OCI-LY1 (cell line): ENCODE data around the gene LPGAT1.

ENCODE experiments used
- H2AFZ ChIP-seq: fragments of 200-600 bp; sonication (generic), shearing (Covaris generic); 2 replicates; pipeline ENCODE4 v1.6.0; 2014; ENCODE audit warnings: antibody characterized with exemption, mild to moderate bottlenecking, low read length
- H3F3A ChIP-seq: fragments of 200-600 bp; sonication (generic), shearing (Covaris generic); 2 replicates; pipeline ENCODE4 v1.6.0; 2014; ENCODE audit warnings: mild to moderate bottlenecking, antibody characterized with exemption, low read length, moderate library complexity; ENCODE audit not compliant: insufficient read depth
- H3K27ac ChIP-seq: fragments of 200-600 bp; sonication (generic); 2 replicates; pipeline ENCODE4 v1.5.1; 2014; ENCODE audit warnings: low read length, mixed run types, mild to moderate bottlenecking, low read depth; ENCODE audit not compliant: poor library complexity, severe bottlenecking
- H3K27me3 ChIP-seq: fragments of 200-600 bp; sonication (generic); 2 replicates; pipeline ENCODE4 v1.6.0; 2014; ENCODE audit warnings: antibody characterized with exemption, mild to moderate bottlenecking, low read length, moderate library complexity; ENCODE audit not compliant: insufficient read depth
- H3K36me3 ChIP-seq: fragments of 200-600 bp; sonication (generic); 2 replicates; pipeline ENCODE4 v1.6.1; 2014; ENCODE audit warnings: mild to moderate bottlenecking, antibody characterized with exemption, low read length, moderate library complexity, mixed read lengths; ENCODE audit not compliant: insufficient read depth
- H3K4me1 ChIP-seq: fragments of 200-600 bp; sonication (generic); 2 replicates; pipeline ENCODE4 v1.5.1; 2014; ENCODE audit warnings: mild to moderate bottlenecking, low read length, moderate library complexity; ENCODE audit not compliant: insufficient read depth, severe bottlenecking
- H3K4me2 ChIP-seq: fragments of 200-600 bp; sonication (generic), shearing (Covaris generic); 2 replicates; pipeline ENCODE4 v1.6.1; 2014; ENCODE audit warnings: low read length
- H3K4me3 ChIP-seq: fragments of 200-600 bp; sonication (generic); 2 replicates; pipeline ENCODE4 v1.5.1; 2014; ENCODE audit warnings: low read length, low read depth, mild to moderate bottlenecking, mixed read lengths; ENCODE audit not compliant: poor library complexity, severe bottlenecking
- H3K79me2 ChIP-seq: fragments of 200-600 bp; shearing (Covaris generic); 2 replicates; pipeline ENCODE4 v1.6.1; 2016; ENCODE audit warnings: mixed run types, low read length, mixed read lengths; ENCODE audit not compliant: insufficient read depth
- H3K9ac ChIP-seq: fragments of 200-600 bp; sonication (generic), shearing (Covaris generic); 2 replicates; pipeline ENCODE4 v1.6.1; 2014; ENCODE audit warnings: mild to moderate bottlenecking, low read length, mixed read lengths
- H3K9me2 ChIP-seq: fragments of 200-600 bp; sonication (generic), shearing (Covaris generic); 2 replicates; pipeline ENCODE4 v1.6.1; 2014; ENCODE audit warnings: low read depth, mild to moderate bottlenecking, low read length, mixed read lengths
- H3K9me3 ChIP-seq: fragments of 200-600 bp; shearing (Covaris generic); 2 replicates; pipeline ENCODE4 v1.6.1; 2014; ENCODE audit warnings: low read length, mixed read lengths
- H4K20me1 ChIP-seq: fragments of 200-600 bp; sonication (generic), shearing (Covaris generic); 2 replicates; pipeline ENCODE4 v1.6.0; 2016; ENCODE audit warnings: mild to moderate bottlenecking, low read length; ENCODE audit not compliant: insufficient read depth
- EZH2 ChIP-seq: fragments of 200-600 bp; sonication (generic), shearing (Covaris generic); IDR thresholded peaks from 2 replicates; pipeline ENCODE4 v1.8.0; 2017; ENCODE audit warnings: borderline replicate concordance, mixed run types, mild to moderate bottlenecking, antibody characterized with exemption, low read length, moderate library complexity, mixed read lengths
- TF ChIP-seq, protein P1 (sequence below): fragments of 200-600 bp; sonication (generic), shearing (Covaris generic); IDR thresholded peaks from 2 replicates; pipeline ENCODE4 v1.5.1; 2017; ENCODE audit warnings: mild to moderate bottlenecking, antibody characterized with exemption, low read length, moderate library complexity, mixed read lengths

Gene LPGAT1

DNA sequence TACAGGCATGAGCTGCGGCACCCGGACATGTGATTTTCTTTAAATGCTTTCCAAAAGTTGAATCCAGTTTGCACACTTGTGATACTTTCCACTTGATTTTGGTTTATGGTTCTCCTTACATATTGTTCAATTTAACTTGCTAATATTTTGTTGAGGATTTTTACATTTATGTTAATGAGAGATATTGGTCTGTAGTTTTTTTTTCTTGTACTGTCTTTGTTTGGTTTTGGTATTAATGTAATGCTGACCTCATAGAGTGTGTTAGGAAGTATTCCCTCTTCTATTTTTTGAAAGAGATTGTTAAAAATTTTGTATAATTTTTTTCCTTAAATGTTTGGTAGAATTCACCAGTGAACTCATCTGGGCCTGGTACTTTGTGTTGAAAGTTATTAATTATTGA lies 34.6 kb upstream of the LPGAT1 start:
- Histone ChIP-seq H3K9me3 (no peaks in the 10 kb centered on the region), H3F3A (no peaks in the 10 kb centered on the region)

DNA sequence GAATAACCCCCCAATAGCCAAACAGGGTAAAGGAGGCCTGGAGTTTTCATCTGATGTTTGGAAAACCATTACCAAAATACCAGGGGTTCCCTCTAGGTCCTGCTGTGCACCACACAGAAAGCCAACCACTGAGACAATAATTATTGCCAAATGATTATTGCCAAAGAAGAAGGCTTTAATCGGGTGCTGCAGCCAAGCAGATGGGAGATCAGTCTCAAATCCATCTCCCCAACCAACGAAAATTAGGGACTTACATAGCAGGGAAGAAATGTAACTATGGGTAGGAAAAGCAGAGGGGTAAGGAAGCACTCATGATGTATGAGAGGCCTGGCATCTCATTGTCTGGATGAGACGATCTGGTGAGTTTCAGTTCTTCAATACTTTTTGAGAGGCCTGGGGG lies 28.8 kb upstream of the LPGAT1 start:
- H2AFZ ChIP-seq, result no peak overlapping the region
- H3K9ac ChIP-seq, result no peak overlapping the region
- H3K4me3 ChIP-seq, result no peak overlapping the region
- no peaks in the 10 kb centered on the region for H3K4me1 ChIP-seq
- H3K4me2 ChIP-seq, result no peak overlapping the region
- H3K27me3 ChIP-seq, result no peaks in the 10 kb centered on the region
- H3K9me2 ChIP-seq, result no peaks in the 10 kb centered on the region
- H3K36me3 ChIP-seq, result no peaks in the 10 kb centered on the region; the same call in 1 of the 2 replicates
- H3K27ac ChIP-seq, result no peak overlapping the region
- no peaks in the 10 kb centered on the region for H3F3A ChIP-seq
- H4K20me1 ChIP-seq, result no peaks in the 10 kb centered on the region
- no peaks in the 10 kb centered on the region for H3K79me2 ChIP-seq
- no peak for TF ChIP-seq EZH2
- TF ChIP-seq, protein P1, sequence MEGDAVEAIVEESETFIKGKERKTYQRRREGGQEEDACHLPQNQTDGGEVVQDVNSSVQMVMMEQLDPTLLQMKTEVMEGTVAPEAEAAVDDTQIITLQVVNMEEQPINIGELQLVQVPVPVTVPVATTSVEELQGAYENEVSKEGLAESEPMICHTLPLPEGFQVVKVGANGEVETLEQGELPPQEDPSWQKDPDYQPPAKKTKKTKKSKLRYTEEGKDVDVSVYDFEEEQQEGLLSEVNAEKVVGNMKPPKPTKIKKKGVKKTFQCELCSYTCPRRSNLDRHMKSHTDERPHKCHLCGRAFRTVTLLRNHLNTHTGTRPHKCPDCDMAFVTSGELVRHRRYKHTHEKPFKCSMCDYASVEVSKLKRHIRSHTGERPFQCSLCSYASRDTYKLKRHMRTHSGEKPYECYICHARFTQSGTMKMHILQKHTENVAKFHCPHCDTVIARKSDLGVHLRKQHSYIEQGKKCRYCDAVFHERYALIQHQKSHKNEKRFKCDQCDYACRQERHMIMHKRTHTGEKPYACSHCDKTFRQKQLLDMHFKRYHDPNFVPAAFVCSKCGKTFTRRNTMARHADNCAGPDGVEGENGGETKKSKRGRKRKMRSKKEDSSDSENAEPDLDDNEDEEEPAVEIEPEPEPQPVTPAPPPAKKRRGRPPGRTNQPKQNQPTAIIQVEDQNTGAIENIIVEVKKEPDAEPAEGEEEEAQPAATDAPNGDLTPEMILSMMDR, result no peak
- 0 out of 2 replicates have a peak, but pooled peaks cover 3% of the 10 kb centered on the region for H3K9me3 ChIP-seq

More for the DNA sequence above, 34.6 kb upstream of the LPGAT1 start:
- Histone ChIP-seq H3K36me3 (no peaks in the 10 kb centered on the region), H3K79me2 (no peaks in the 10 kb centered on the region), H3K4me3 (no peak overlapping the region), H3K4me1 (no peaks in the 10 kb centered on the region), H3K27ac (no peak overlapping the region), H2AFZ (no peak overlapping the region), H3K9ac (no peak overlapping the region), H3K9me2 (no peaks in the 10 kb centered on the region), H3K27me3 (no peaks in the 10 kb centered on the region), H4K20me1 (no peaks in the 10 kb centered on the region), H3K4me2 (no peak overlapping the region)
- no peak for TF ChIP-seq EZH2
- TF ChIP-seq, protein P1, result no peak

DNA sequence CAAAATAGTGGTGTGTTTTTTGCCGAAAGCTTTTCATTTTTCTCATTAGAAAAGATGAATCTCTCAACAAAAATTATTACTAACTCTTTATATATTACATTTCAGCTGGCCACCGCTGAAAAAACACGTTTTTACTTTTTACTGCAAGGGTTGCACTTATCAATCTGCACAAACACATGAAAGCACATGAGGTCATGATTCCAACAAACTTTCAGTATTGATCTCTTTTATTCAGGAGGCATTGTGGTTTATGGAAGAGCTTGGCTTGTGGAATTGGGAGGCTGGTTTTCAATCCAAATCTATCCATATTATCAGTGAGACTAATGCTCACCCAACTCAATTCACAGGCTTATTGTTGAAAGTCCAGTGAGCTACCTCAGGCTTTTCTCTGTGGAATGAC lies 20.6 kb upstream of the LPGAT1 start:
- Histone ChIP-seq H3K27ac (no peak overlapping the region), H3K4me3 (no peak overlapping the region), H3K79me2 (no peaks in the 10 kb centered on the region), H3K9me2 (no peaks in the 10 kb centered on the region), H3F3A (no peaks in the 10 kb centered on the region), H3K36me3 (no peaks in the 10 kb centered on the region), H2AFZ (no peak overlapping the region), H4K20me1 (no peaks in the 10 kb centered on the region), H3K4me2 (no peak overlapping the region), H3K4me1 (no peaks in the 10 kb centered on the region), H3K9me3 (no peaks in the 10 kb centered on the region), H3K27me3 (no peaks in the 10 kb centered on the region), H3K9ac (no peak overlapping the region)
- TF ChIP-seq, protein P1, result no peak
- no peak for TF ChIP-seq EZH2
